HG02884 (cell line): ENCODE measurements around the gene ZNF467.

ENCODE experiments used
- ATAC-seq: cut with Tn5 transposase; IDR thresholded peaks from one replicate; pipeline ENCODE4 v1.9.1; 2021; ENCODE audit warnings: mild to moderate bottlenecking, moderate library complexity; ENCODE audit not compliant: unreplicated experiment

ZNF467 gene, protein sequence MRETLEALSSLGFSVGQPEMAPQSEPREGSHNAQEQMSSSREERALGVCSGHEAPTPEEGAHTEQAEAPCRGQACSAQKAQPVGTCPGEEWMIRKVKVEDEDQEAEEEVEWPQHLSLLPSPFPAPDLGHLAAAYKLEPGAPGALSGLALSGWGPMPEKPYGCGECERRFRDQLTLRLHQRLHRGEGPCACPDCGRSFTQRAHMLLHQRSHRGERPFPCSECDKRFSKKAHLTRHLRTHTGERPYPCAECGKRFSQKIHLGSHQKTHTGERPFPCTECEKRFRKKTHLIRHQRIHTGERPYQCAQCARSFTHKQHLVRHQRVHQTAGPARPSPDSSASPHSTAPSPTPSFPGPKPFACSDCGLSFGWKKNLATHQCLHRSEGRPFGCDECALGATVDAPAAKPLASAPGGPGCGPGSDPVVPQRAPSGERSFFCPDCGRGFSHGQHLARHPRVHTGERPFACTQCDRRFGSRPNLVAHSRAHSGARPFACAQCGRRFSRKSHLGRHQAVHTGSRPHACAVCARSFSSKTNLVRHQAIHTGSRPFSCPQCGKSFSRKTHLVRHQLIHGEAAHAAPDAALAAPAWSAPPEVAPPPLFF

DNA sequence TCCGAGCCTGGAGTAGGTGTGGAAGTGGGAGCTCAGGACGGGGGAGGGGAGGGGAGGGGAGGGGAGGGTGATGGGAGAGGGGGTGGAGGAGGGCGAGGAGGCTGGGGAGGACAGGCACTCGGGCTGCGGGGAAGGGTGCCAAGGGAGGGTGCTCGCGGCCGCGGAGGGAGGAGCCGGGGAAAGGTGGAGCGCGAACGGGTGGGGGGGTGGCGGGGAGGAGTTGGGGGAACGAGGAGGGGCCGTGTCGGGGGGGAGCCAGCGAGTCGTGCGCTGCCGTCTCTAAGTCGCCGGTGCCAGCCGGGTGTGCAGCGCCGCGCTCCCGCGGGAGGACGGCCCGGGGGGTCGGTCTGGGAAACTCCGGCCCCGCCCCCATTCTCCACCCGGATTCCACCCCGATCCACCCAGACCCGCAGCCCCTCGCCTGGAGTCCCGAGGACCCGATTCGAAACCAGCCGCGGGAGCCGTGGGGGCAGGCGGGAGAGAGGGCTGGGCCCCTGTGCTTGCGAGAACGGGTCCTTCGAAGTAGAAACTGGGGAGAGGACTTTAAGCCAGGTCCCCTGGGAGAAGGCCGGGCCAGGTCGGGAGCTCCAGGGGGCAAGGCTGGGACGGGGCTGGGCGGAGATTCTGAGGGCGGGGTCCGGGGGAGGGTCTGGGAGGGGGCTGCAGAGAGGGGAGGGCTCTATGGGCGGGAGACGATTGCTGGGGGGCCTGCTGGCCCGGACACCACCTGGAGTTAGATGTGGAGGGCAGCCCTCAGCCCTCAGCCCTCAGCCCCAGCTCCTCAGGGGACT, at the start of gene ZNF467:
ZNF467 (minus strand) TSS at position 143 of the 791 bp plus-strand sequence. CDS start 2,556 bp downstream, outside the sequence.
- no peak for ATAC-seq

DNA sequence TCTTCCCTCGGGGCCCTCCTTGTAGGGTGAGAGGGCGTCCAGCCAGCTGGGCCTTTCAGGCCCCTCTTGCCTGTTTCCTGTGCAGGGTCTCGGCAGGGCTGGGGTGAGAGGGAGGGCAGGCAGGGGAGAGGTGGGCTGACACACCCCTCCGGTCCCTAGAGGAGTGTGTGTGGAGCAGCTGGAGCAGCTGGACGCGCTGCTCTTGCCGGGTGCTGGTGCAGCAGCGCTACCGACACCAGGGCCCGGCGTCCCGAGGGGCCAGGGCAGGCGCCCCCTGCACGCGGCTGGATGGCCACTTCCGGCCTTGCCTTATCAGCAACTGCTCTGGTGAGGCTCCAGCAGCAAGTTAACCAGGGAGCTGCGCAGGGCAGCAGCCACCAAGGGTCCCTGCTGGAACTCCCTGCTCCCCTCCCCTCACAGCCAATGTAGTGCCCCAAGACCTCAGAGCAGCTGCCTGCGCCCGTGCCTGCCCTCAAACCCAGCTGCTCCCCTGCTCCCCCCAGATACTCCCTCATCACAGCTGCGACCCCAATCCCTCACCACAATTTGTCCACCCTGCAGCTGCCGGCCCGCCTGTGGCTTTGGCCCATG, 49.1 kb upstream of the ZNF467 start:
- no peak for ATAC-seq

DNA sequence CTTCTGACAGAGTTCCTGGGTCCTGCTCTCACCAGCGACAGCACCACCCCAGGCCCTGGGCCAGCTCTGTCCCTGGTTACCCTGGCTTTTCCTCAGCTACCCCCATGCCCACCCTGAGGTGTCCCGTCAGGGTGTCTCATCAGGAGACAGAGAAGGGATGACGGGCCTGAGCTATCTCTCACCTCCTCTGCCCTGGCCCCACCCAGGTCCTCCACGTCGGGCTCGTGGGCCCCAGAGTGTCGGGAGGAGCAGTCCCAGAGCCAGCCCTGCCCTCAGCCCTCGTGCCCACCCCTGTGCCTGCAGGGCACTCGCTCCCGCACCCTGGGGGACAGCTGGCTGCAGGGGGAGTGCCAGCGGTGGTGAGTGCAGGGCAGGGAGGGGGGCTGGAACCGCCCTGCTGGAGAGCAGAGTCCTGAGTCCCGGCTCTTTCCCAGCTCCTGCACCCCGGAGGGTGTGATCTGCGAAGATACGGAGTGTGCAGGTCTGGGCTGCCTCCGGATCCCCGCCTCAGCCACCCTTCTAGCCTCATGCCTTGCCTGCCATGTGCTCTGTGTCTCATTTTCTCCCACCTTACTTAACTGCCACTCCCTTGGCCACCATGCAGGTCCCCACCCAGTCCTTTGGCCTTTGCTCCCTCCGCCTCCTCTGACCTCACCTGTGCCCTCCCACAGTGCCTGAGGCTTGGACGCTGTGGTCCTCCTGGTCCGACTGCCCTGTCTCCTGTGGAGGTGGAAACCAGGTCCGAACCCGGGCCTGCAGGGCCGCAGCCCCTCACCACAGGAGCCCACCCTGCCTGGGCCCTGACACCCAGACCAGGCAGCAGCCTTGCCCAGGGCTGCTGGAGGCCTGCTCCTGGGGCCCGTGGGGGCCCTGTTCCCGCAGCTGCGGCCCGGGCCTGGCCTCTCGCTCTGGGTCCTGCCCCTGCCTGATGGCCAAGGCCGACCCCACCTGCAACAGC, 48.1 kb upstream of the ZNF467 start:
- ATAC-seq = no peak

DNA sequence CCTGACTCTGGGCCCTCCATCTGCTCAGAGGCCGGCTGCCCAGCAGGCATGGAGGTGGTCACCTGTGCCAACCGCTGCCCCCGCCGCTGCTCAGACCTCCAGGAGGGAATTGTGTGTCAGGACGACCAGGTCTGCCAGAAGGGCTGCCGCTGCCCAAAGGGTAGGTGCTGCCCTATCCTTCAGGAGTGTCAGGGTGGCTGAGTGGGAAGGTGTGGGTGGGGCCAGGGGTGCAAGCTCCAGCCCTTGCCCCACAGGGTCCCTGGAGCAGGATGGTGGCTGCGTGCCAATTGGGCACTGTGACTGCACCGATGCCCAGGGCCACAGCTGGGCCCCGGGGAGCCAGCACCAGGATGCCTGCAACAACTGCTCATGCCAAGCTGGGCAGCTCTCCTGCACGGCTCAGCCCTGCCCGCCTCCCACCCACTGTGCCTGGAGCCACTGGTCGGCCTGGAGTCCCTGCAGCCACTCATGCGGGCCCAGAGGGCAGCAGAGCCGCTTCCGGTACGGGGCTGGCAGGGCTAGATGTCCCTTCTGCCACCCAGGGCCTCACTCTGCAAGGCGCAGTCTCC, 47.3 kb upstream of the ZNF467 start:
- no peak for ATAC-seq

DNA sequence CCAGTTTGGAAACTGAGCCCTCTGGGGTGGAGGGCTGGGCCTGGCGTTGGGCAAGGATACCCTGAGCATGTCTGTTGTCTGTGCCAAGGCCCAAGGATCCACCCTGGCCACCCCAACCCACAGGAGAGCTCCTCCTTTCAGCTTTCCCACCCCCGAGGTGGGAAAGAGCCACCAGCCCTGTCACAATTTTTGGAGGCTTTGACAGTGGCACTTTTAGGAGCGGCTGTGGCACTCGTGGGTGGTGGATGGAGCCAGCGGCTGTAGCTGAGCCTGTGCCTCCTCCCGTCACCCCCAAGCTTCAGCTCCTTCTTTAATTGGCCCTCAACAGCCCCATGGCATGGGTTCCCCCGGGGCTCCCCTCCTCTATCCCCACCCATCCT, 46.6 kb upstream of the ZNF467 start:
- no peak for ATAC-seq

DNA sequence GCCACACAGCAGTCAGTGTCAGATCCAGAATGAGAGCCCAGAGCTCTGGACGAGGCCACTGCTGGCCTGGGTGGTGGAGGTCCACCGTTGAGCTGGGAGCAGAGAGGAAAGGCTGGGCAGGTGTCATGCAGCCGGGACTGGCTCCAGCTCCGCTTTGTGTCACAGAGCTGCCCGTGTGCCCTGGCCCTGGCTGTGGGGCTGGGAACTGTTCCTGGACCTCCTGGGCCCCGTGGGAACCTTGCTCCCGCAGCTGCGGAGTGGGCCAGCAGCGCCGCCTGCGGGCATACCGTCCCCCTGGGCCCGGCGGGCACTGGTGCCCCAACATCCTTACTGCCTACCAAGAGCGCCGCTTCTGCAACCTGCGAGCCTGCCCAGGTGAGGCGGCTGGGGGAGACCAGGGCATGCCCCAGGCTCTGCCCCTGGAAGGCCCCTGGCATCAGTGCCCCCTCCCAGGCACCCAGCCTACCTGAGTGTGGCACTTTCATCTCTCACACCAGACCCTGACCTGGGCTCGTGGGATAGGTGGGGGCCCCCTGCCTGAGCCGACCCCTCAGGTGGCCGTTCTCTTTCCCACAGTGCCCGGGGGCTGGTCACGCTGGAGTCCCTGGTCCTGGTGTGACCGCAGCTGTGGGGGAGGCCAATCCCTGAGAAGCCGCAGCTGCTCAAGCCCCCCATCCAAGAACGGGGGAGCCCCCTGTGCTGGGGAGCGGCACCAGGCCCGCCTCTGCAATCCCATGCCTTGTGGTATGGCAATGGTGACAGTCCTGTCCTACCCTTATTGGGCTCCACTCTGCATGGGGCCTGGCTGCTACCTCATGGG, 46.0 kb upstream of the ZNF467 start:
- ATAC-seq = no peak

DNA sequence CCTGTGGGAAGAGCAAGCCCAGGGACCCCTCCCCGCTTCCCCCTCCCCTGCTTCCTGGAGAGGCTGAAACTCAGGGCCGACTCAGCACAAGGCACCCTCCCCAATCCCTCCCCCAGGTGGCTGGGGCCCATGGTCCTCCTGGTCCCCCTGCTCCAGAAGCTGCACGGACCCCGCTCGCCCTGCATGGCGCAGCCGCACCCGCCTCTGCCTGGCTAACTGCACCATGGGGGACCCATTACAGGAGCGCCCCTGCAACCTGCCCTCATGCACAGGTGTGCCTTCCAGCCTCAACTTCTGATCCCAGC, 45.1 kb upstream of the ZNF467 start:
- ATAC-seq = no peak

DNA sequence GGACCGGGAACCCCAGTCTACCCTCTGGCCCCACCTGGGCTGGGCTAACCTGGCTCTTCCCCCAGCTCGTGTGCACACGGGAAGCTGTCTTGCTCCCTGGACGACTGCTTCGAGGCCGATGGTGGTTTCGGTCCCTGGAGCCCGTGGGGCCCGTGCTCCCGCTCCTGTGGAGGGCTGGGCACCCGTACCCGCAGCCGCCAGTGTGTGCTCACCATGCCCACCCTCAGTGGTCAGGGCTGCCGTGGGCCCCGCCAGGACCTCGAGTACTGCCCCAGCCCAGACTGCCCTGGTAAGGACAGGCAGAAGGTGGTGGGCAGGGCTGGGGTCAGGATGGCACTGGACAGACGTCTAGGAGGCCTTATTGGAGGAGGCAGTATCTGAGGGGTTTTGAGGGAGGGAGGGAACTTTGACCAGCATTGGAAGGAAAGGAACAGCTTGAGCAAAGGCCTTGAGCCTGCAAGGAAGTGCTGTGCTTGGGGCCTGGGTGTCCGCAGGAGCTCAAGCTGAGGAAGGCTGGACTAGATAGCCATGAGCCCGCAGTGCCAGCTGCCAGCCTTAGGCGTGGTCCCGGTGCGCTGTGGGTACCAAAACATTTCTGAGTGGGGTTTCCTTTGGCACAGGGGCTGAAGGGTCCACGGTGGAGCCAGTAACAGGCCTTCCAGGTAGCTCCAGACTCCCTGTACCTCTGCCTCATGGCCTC, 44.6 kb upstream of the ZNF467 start:
- no peak for ATAC-seq

DNA sequence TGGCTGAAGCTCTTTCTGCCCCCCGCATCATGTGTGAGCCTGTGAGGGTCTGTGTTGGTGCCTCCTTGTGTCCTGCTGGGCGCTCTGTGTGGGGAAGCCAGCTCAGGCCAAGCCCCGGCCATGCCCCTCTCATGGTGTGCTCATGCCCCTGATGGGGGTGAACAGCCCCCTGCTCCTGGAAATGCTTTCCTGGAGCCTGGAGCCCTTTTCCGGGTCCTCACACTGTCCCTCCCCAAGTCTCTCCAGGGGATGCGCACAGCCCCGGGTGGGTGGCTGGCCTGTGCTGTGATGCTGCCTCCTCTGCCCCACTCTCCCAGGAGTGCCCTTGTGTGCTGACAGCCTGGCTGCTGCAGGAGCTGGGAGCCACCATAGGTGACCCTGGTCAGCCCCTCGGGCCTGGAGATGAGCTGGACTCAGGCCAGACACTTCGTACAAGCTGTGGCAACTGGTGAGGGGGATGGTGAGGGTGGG, 43.9 kb upstream of the ZNF467 start:
- no peak for ATAC-seq

DNA sequence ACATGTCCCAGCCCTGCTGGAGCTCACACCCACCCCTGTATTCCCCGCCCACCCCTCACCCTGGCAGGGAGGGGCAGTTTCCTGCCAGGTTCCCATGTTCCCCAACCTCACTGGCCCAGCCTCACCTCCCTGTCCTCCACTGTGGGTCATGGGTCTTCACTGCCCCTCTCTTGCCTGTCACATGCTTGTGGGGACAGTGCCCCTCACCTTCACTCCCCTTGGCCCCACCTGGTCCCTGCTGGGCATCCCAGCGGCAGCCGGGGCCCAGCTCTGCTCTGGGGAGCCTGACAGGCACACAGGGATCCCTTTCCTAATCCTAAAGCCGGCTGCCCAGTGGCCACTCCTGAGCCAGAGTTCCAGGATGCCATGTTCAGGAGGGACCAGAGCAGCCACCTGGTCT, 43.4 kb upstream of the ZNF467 start:
- no peak for ATAC-seq

DNA sequence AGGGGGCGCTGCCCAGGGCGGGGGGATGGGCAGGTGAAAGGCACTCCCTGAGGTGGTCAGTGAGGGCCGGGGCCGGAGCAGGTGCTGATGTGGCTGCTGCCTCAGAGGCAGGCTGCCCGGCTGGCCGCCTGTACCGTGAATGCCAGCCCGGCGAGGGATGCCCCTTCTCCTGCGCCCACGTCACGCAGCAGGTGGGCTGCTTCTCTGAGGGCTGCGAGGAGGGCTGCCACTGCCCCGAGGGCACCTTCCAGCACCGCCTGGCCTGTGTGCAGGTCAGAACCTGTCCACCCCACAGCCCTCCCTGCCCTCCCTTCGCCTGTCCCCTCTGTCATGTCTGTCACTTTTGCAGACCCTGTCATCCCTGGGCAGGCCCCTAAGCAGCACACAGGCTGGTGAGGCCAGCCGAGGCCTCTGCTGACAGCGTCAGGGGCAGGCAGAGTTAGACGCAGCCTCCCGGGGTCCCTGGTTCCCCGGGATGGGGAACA, 42.9 kb upstream of the ZNF467 start:
- ATAC-seq = no peak

DNA sequence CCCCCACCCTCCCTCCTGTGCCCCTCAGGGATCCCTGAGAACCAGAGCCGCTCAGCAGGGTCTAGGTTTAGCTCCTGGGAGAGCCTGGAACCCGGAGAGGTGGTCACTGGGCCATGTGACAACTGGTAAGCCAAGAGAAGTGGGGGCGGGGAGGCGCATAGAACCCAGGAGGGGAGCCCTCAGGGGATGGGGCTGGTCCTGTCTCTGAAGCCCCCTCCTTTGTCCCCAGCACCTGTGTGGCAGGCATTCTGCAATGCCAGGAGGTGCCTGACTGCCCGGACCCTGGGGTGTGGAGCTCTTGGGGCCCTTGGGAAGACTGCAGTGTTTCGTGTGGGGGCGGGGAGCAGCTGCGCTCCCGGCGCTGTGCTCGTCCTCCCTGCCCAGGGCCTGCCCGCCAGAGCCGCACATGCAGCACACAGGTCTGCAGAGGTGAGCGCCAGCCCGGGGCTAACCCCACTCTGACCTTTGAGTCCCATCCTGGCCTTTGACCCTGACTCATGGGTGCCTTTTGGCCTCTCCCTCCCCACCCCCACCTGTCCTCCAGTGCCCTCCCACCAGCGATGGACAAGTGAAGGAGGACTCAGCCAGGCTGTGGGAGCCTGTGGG, 42.4 kb upstream of the ZNF467 start:
- ATAC-seq = no peak

DNA sequence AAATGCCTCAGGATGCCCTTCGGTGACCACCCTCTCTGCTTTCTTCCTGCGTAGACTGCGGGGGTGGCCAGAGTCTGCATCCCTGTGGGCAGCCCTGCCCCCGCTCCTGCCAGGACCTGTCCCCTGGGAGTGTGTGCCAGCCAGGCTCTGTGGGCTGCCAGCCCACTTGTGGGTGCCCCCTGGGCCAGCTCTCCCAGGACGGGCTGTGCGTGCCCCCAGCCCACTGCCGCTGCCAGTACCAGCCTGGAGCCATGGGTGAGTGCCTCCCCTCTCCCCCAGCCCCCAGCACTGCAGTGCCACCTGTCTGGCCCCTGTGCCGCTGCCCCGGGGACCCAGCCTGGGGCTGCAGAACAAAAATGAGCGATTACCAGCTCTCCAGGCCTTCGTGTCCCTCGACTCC, 41.7 kb upstream of the ZNF467 start:
- no peak for ATAC-seq

DNA sequence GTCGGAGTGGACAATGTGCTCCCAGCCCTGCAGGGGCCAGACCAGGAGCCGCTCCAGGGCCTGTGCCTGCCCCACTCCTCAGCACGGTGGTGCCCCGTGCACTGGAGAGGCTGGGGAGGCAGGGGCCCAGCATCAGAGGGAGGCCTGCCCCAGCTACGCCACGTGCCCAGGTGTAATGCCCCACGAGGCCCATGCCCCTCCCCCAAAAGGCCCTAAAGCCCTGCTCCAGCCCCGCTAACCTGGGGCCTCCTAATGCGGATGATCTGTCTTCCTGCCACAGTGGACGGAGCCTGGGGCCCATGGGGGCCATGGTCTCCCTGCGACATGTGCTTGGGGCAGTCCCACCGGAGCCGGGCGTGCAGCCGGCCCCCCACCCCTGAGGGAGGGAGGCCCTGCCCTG, 41.1 kb upstream of the ZNF467 start:
- ATAC-seq = no peak

DNA sequence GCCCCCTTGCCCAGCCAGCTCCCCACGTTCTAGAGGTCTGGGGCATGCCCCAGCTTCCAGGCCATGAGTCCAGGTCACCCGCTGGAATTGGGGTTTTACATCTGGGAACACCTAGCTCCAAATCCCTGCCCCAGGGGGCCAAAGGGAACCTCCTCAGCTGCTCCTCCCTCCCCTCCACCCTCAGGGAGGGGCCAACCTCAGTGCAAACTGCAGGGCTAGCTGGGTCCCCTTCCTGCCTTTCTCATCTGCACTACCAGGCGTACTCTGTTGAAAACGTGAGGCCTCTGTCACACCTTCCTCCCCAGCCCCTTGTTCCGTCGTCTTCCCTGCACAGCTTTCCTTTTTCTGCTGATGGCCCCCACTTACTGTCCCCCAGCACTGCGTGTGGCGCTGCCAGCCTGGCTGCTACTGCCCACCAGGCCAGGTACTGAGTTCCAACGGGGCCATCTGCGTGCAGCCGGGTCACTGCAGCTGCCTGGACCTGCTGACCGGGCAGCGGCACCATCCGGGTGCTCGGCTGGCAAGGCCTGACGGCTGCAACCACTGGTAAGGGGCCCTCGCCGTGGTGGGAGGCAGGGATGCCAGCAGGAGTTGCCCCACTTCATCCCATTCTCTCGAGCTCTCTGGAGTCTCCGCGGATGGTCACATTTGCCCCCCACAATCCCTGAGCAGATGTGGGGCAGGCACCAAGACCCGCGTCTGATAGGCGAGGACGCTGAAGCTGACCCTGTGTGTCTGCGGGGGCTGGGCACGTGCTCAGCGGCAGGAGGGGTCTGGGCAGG, 40.1 kb upstream of the ZNF467 start:
- ATAC-seq = no peak

DNA sequence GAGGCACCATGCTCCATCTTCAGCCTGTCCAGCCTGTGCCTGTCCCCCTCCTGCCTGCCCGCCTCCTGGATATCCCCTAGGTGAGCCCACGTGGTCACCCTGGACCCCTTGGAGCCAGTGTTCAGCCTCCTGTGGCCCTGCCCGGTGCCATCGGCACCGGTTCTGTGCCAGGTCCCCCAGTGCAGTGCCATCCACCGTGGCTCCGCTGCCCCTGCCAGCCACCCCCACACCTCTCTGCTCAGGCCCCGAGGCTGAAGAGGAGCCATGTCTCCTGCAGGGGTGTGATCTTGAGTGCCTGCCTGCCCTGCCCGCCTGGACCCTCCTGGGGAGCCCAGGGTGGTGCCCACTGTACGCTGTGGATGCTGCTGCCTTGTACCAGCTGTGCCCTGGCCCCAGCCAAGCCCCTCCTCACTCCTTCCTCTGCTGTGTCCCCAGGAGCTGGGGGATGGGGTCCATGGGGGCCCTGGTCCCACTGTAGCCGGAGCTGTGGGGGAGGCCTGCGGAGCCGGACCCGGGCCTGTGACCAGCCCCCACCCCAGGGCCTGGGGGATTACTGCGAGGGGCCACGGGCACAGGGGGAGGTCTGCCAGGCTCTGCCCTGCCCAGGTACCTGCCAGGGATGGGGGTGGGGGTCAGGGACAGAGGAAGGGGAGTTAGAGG, 38.6 kb upstream of the ZNF467 start:
- no peak for ATAC-seq

DNA sequence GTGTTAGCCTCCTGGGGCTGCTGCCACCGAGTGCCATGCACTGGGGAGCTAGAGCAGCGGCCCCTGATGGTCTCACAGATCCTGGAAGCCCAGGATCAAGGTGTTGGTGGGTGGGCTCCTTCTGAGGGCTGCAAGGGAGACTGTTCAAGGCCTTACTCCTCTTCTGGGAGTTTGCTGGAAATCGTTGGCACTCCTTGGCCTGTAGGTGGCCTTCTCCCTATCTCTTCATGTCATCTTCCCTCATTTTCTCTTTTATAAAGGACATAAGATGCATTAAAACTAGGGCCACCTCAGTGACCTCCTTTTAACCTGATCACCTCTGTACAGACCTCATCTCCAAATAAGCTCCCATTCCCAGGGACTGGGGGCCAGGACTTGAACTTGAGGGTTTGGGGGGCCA, 37.8 kb upstream of the ZNF467 start:
- no peak for ATAC-seq
